Hepatocyte (in vitro differentiated cells): ENCODE measurements around the gene RTCB. TPM values are rescaled to one million over a fixed set of nuclear protein-coding genes. Genes with fewer than 3 reads are reported as not detected.

ENCODE experiments used
- DNase-seq: peaks from one replicate; pipeline ENCODE4 v3.0.0-alpha.2; 2016; ENCODE audit warnings: low spot score
- H2AFZ ChIP-seq: fragments of 200-600 bp; sonication (generic); 2 replicates; pipeline ENCODE4 v1.6.0; 2016; ENCODE audit warnings: antibody characterized with exemption, mild to moderate bottlenecking
- H3K27ac ChIP-seq: fragments of 200-600 bp; sonication (generic); 2 replicates; pipeline ENCODE4 v1.5.1; 2016; ENCODE audit warnings: mild to moderate bottlenecking
- H3K27me3 ChIP-seq: fragments of 200-600 bp; sonication (generic); 2 replicates; pipeline ENCODE4 v1.6.1; 2016
- H3K36me3 ChIP-seq: fragments of 200-600 bp; sonication (generic); replicated peaks from 2 replicates; pipeline ENCODE4 v1.5.1; 2016; ENCODE audit warnings: low read depth; ENCODE audit not compliant: insufficient read depth
- H3K4me1 ChIP-seq: fragments of 200-600 bp; sonication (generic); 2 replicates; pipeline ENCODE4 v1.5.1; 2016; ENCODE audit warnings: mild to moderate bottlenecking, moderate library complexity; ENCODE audit not compliant: insufficient read depth
- H3K4me2 ChIP-seq: fragments of 200-600 bp; sonication (generic); 2 replicates; pipeline ENCODE4 v1.6.0; 2016
- H3K4me3 ChIP-seq: fragments of 200-600 bp; sonication (generic); 2 replicates; pipeline ENCODE4 v1.5.1; 2016; ENCODE audit warnings: mild to moderate bottlenecking
- H3K79me2 ChIP-seq: fragments of 200-600 bp; sonication (generic); 2 replicates; pipeline ENCODE4 v1.6.0; 2017; ENCODE audit warnings: mild to moderate bottlenecking
- H3K9me2 ChIP-seq: fragments of 200-600 bp; sonication (generic); replicated peaks from 2 replicates; pipeline ENCODE4 v1.6.0; 2017; ENCODE audit warnings: mild to moderate bottlenecking; ENCODE audit not compliant: insufficient read depth
- H3K9me3 ChIP-seq: fragments of 200-600 bp; sonication (generic); 2 replicates; pipeline ENCODE4 v1.5.1; 2016; ENCODE audit warnings: low read depth, mild to moderate bottlenecking
- H4K20me1 ChIP-seq: fragments of 200-600 bp; sonication (generic); 2 replicates; pipeline ENCODE4 v1.6.0; 2016; ENCODE audit warnings: mild to moderate bottlenecking; ENCODE audit not compliant: insufficient read depth, poor library complexity, severe bottlenecking
- EZH2 ChIP-seq: fragments of 200-600 bp; sonication (generic); IDR thresholded peaks from 2 replicates; pipeline ENCODE4 v1.6.1; 2016; ENCODE audit warnings: antibody characterized with exemption, mild to moderate bottlenecking, borderline replicate concordance
- EZH2phosphoT487 ChIP-seq: fragments of 200-600 bp; sonication (generic); IDR thresholded peaks from one replicate; pipeline ENCODE4 v1.6.1; 2018; ENCODE audit warnings: antibody characterized with exemption, mild to moderate bottlenecking, low read depth, moderate library complexity; ENCODE audit not compliant: unreplicated experiment, severe bottlenecking
- WGBS: methylation state at CpG from one replicate; pipeline ENCODE4 v1.1.6; 2016; ENCODE audit warnings: low lambda C conversion rate; ENCODE audit errors: missing lambda C conversion rate; 5-methylcytosine and 5-hydroxymethylcytosine counted together
- polyA plus RNA-seq: library from polyadenylated mRNA; unstranded; fragments of >200 nt; fragmentation: Nextera tagmentation; extraction: Ambion mirVana; gene quantifications from 2 replicates; pipeline ENCODE4 v1.2.1, GENCODE V29; 2016
- total RNA-seq: library from RNA; depleted of rRNA; stranded (reverse); fragments of >200 nt; gene quantifications from 2 replicates; pipeline ENCODE4 v1.2.3, GENCODE V29; 2014
- TF ChIP-seq, protein P1 (sequence below): fragments of 200-600 bp; sonication (generic); IDR thresholded peaks from 2 replicates; pipeline ENCODE4 v1.5.1; 2016; ENCODE audit warnings: antibody characterized with exemption, mild to moderate bottlenecking; ENCODE audit not compliant: poor library complexity

Gene RTCB
- total and polyA plus RNA-seq, 2 experiments from 2014 or later, result 80.3 to 95.6 TPM

DNA sequence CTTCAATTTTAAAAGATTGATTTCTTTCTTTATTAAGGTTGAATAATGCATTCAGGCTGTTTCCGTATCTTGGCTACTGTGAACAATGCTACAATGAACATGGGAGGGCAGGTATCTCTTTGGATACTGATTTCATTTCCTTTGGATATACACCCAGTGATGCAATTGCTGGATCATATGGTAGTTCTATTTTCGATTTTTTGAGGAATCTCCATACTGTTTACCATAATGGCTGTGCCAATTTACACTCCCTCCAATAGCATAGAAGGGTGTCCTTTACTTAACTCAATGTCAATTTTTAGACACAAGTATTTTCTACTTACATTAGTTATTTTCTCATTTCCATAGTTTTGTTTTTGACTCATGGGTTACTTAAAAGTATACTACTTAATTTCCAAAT is 8.0 kb downstream of the RTCB start:
- Histone ChIP-seq H3K4me1 (no peaks in the 10 kb centered on the region), H3K36me3 (no peaks in the 10 kb centered on the region), H3K9me3 (no peaks in the 10 kb centered on the region), H3K27ac (no peak overlapping the region), H3K9me2 (no peaks in the 10 kb centered on the region), H3K4me3 (no peak overlapping the region), H3K27me3 (no peaks in the 10 kb centered on the region), H4K20me1 (no peaks in the 10 kb centered on the region), H3K4me2 (no peak overlapping the region), H2AFZ (no peak overlapping the region), H3K79me2 (peaks cover 19% of the 10 kb centered on the region)
- WGBS, result 91% methylated on average over 2 of the region's 2 CpGs
- TF ChIP-seq EZH2 (no peak), EZH2phosphoT487 (no peak)
- TF ChIP-seq, protein P1, sequence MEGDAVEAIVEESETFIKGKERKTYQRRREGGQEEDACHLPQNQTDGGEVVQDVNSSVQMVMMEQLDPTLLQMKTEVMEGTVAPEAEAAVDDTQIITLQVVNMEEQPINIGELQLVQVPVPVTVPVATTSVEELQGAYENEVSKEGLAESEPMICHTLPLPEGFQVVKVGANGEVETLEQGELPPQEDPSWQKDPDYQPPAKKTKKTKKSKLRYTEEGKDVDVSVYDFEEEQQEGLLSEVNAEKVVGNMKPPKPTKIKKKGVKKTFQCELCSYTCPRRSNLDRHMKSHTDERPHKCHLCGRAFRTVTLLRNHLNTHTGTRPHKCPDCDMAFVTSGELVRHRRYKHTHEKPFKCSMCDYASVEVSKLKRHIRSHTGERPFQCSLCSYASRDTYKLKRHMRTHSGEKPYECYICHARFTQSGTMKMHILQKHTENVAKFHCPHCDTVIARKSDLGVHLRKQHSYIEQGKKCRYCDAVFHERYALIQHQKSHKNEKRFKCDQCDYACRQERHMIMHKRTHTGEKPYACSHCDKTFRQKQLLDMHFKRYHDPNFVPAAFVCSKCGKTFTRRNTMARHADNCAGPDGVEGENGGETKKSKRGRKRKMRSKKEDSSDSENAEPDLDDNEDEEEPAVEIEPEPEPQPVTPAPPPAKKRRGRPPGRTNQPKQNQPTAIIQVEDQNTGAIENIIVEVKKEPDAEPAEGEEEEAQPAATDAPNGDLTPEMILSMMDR, result no peak
- DNase-seq, result no peak

DNA sequence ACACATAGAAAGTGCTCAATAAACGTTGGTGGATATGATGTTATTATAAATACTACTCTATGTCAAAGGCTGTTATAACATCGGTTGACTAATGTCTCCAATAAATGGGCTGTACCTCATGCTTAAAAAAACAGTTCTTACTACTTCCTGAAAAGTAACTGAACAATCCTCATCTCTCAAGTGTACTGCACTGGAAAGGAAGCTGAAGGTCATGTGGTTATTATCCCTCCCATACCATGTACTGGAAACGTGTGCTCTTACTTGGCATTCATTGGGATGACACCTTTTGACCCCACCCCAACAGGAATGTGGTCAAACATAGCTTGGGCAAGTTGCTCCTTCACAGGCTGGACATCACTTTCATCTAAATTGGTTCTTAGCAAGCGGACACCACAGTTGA is 10.6 kb downstream of the RTCB start:
- no peaks in the 10 kb centered on the region for H3K9me3 ChIP-seq
- H3K79me2 ChIP-seq, result no peaks in the 10 kb centered on the region
- DNase-seq, result no peak
- no peaks in the 10 kb centered on the region for H3K36me3 ChIP-seq
- H3K4me3 ChIP-seq, result no peak overlapping the region
- no peaks in the 10 kb centered on the region for H3K27me3 ChIP-seq
- H2AFZ ChIP-seq, result no peak overlapping the region
- no peak overlapping the region for H3K27ac ChIP-seq
- WGBS, result 88% methylated on average over 4 of the region's 4 CpGs
- H3K4me2 ChIP-seq, result no peak overlapping the region
- no peaks in the 10 kb centered on the region for H3K9me2 ChIP-seq
- no peaks in the 10 kb centered on the region for H3K4me1 ChIP-seq
- H4K20me1 ChIP-seq, result no peaks in the 10 kb centered on the region
- TF ChIP-seq, protein P1, result no peak
- TF ChIP-seq EZH2phosphoT487 (no peak), EZH2 (no peak)

DNA sequence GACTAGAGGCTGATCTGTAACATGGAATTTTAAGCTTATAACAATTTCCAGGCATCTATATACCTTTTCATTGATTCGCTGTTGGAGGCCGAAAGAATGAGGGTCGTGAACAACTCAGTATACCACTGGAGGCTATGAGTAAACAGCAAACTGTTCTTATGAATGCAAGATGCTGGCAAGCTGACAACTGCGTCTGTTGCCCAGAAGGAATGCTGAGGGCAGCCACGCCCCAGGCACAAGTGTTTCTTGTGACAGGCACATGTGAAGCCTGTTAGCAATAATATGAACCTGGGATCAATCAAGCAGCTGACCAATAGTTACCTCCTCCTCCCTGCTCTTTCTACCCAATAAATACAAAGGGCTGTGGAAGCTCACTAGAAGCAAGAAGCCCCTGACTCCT is 15.3 kb downstream of the RTCB start:
- Histone ChIP-seq H3K27ac (no peak overlapping the region), H3K36me3 (peaks cover 10% of the 10 kb centered on the region), H3K4me3 (no peak overlapping the region), H3K9me2 (no peaks in the 10 kb centered on the region), H4K20me1 (no peaks in the 10 kb centered on the region), H3K4me2 (no peak overlapping the region), H3K79me2 (no peaks in the 10 kb centered on the region), H3K9me3 (no peaks in the 10 kb centered on the region), H2AFZ (no peak overlapping the region), H3K4me1 (no peaks in the 10 kb centered on the region), H3K27me3 (no peaks in the 10 kb centered on the region)
- 92% methylated on average over 5 of the region's 5 CpGs for WGBS
- no peak for DNase-seq
- TF ChIP-seq EZH2phosphoT487, result no peak
- TF ChIP-seq, protein P1, result no peak
- TF ChIP-seq EZH2, result no peak

DNA sequence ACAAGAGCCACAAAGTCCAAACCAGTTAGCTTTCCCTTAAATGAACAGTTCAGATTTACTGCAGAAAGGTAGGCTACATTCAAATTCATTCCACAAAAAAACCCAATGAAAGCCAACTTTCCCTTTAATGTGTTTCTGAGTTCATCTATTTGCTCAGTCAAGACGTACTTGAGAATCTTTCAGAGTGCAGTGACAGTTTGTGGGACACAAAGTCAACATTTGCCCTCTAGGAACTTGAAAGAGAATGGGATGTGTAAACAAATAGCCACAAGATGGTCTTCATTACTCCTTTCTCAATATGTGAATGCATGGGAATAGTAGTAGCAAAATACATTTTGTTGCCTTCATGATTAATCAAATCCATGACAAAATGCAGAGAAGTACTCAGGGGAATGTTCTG is 15.8 kb downstream of the RTCB start:
- TF ChIP-seq EZH2 (no peak), EZH2phosphoT487 (no peak)
- TF ChIP-seq, protein P1, result no peak
- Histone ChIP-seq H4K20me1 (no peaks in the 10 kb centered on the region), H3K36me3 (peaks cover 10% of the 10 kb centered on the region), H3K9me2 (no peaks in the 10 kb centered on the region), H3K27me3 (no peaks in the 10 kb centered on the region), H3K27ac (no peak overlapping the region), H2AFZ (no peak overlapping the region), H3K4me3 (no peak overlapping the region), H3K9me3 (no peaks in the 10 kb centered on the region), H3K4me1 (no peaks in the 10 kb centered on the region), H3K79me2 (no peaks in the 10 kb centered on the region), H3K4me2 (no peak overlapping the region)
- WGBS, result 77% methylated on average over 1 of the region's 1 CpG
- no peak for DNase-seq
